Astrocyte of the cerebellum (primary cell): ENCODE results near the gene CLSTN2.

Experiments used
- DNase-seq: peaks from one replicate; pipeline ENCODE4 v3.0.0-alpha.2; 2011; ENCODE audit warnings: low read depth
- H3K4me3 ChIP-seq: 2 replicates; pipeline ENCODE4 v1.5.1; 2011; ENCODE audit warnings: mild to moderate bottlenecking, low read depth, low read length, moderate library complexity
- CTCF ChIP-seq: IDR thresholded peaks from 2 replicates; pipeline ENCODE4 v1.5.1; 2012; ENCODE audit warnings: low read length, low read depth, moderate library complexity, mild to moderate bottlenecking; ENCODE audit errors: missing control alignments
- in situ Hi-C: cut with HindIII; loops from 2 replicates; pipeline ENCODE4 v1.10.0; 2017; ENCODE audit warnings: low sequenced_read_pairs

The CLSTN2 gene

GRCh38 chr3:140626856-140627255, 691.9 kb downstream of the CLSTN2 start:
- no peak overlapping the region for H3K4me3 ChIP-seq
- TF ChIP-seq CTCF: no peak
- DNase-seq: no peak
- in situ Hi-C loops: no loop called here
